ENCODE measurements around the gene GPATCH1. TPM values are rescaled to one million over a fixed set of nuclear protein-coding genes. Genes with fewer than 3 reads are reported as not detected.
"Not testable (repeated sequence)": the region's sequence is repeated elsewhere in the genome, so short reads cannot be mapped to it uniquely, and the experiment has no call there.

GPATCH1 gene, protein sequence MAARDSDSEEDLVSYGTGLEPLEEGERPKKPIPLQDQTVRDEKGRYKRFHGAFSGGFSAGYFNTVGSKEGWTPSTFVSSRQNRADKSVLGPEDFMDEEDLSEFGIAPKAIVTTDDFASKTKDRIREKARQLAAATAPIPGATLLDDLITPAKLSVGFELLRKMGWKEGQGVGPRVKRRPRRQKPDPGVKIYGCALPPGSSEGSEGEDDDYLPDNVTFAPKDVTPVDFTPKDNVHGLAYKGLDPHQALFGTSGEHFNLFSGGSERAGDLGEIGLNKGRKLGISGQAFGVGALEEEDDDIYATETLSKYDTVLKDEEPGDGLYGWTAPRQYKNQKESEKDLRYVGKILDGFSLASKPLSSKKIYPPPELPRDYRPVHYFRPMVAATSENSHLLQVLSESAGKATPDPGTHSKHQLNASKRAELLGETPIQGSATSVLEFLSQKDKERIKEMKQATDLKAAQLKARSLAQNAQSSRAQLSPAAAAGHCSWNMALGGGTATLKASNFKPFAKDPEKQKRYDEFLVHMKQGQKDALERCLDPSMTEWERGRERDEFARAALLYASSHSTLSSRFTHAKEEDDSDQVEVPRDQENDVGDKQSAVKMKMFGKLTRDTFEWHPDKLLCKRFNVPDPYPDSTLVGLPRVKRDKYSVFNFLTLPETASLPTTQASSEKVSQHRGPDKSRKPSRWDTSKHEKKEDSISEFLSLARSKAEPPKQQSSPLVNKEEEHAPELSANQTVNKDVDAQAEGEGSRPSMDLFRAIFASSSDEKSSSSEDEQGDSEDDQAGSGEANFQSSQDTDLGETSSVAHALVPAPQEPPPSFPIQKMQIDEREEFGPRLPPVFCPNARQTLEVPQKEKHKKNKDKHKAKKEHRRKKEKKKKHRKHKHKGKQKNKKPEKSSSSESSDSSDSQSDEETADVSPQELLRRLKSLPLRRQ
- 7.0 TPM for polyA plus RNA-seq

DNA sequence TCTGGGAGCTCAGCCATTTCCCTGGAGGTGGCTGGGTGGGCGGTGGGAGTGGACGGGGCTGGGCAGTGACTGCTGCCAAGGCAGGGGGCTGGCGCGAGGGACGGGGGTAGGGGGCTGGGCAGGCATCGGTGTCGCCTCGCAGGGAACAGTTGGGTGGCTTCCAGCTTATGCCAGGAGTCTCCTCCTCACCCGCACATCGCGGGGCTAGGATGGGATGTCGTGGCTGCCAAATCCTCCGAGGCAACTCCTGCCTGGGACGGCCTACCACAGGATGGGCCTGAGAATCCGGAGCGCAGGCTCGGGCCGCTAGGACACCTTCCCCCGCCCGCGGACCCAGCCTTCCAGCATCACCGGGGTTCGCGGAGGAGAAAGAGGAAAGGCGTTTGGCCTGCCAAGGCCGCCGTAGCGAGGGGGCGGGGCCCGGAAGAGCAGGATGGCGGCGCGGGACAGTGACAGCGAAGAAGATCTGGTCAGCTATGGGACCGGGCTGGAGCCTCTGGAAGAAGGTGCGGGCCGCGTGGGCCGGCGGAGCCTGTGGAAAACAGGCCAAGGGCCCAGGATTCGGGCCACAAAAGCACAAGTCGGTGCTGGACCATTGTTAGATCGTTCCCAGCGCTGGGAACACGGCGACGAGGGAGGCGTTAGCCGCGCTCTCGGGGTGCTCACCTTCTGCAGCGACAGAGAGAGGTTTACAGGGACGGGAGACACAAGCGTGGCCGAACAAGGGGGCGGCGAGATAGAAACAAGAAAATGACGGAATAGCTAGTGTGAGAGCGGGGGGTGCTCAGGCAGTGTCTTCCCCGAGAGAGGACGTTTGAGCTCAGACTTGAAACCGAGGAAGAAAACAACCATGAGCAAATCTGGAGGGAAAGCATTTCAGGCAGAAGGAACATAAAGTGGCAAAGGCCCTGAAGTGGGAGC, at the start of gene GPATCH1:
TSS of gene GPATCH1 (plus strand) at position 421 of the 921 bp plus-strand sequence. CDS start at position 434, 13 bp downstream.
- Mint-ChIP-seq H3K4me1 (peaks cover 12 to 17% (median 14%) of the 10 kb centered on the region in 3 donors), H3K9me3 (no peaks in the 10 kb centered on the region), H3K27ac (peak within 1 kb of the TSS; percentile 78 to 96 (median 95)), H3K27me3 (no peaks in the 10 kb centered on the region), H3K36me3 (no peaks in the 10 kb centered on the region), H3K4me3 (peak within 1 kb of the TSS; percentile 99 to 100 (median 99))

DNA sequence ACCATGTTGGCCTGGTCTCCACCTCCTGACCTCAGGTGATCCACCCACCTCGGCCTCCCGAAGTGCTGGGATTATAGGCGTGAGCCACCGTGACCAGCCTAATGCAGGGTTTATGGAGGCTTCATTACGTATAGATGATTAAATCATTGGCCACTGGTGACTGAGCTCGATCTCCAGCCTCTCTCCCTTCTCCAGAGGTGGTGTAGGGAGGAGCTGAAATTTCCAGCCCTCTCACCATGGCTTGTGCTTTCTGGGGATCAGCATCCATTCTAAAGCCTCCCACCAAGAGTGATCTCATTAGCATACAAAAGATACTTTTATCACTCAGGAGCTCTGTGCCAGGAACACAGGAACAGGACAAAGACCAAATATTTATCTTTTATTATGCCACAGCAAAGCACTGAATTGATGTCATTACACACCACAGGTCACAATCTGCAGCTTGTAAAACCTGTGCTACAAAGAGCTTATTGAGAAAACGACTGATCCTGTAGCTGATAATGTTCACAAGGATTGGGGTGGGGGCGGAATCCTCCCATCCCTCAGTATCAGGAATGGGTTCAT, 48.7 kb upstream of the GPATCH1 start:
- Mint-ChIP-seq H3K9me3 (peaks cover 2 to 3% (median 2%) of the 10 kb centered on the region in 3 donors), H3K27me3 (no peaks in the 10 kb centered on the region), H3K36me3 (peaks cover 7% of the 10 kb centered on the region), H3K4me1 (peaks cover under 1 to 1% (median under 1%) of the 10 kb centered on the region in 3 donors), H3K27ac (no peak overlapping the region), H3K4me3 (no peak overlapping the region)

DNA sequence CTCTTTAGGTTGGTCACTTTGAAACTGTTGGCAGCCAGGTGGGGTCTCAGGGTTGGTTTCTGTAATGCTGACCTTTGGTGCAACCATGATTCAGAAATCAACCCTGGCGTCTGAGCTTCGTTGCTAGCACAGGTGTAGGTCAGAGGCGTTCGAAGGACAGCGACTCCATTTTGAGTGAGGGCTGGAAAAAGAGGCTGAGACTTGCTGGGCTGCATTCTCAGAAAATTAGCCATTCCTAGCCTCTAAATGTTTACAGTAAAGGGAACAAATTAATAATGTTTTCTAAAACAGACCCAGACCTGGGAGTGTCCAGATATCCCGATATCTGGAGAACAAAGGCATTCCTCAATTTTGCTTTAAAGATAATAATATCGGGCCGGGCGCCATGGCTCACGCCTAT, 45.5 kb upstream of the GPATCH1 start:
- H3K36me3 Mint-ChIP-seq: peaks cover 2% of the 10 kb centered on the region
- no peak overlapping the region for H3K4me3 Mint-ChIP-seq
- no peak overlapping the region for H3K27ac Mint-ChIP-seq
- H3K9me3 Mint-ChIP-seq: peaks cover 0 to 3% (median 2%) of the 10 kb centered on the region in 3 donors
- peaks cover 2 to 4% (median 3%) of the 10 kb centered on the region in 3 donors for H3K4me1 Mint-ChIP-seq
- peaks cover 2% of the 10 kb centered on the region for H3K27me3 Mint-ChIP-seq

DNA sequence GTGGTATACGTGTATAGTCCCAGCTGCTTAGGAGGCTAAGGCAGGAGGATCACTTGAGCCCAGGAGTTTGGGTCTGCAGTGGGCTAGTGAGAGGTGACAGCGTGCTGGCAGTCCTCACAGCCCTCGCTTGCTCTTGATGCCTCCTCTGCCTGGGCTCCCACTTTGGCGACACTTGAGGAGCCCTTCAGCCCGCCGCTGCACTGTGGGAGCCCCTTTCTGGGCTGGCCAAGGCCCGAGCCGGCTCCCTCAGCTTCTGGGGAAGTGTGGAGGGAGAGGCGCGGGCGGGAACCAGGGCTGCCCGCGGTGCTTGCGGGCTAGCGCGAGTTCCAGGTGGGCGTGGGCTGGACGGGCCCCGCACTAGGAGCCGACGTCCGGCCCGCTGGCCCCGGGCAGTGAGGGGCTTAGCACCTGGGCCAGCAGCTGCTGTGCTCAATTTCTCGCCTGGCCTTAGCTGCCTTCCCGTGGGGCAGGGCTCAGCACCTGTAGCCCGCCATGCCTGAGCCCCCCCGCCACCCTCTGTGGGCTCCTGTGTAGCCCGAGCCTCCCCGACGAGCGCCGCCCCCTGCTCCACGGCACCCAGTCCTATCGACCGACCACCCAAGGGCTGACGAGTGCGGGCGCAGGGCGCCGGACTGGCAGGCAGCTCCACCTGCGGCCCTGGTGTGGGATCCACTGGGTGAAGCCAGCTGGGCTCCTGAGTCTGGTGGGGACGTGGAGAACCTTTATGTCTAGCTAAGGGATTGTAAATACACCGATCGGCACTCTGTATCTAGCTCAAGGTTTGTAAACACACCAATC, 44.4 kb upstream of the GPATCH1 start:
- H3K9me3 Mint-ChIP-seq, H3K4me1 Mint-ChIP-seq, H3K27ac Mint-ChIP-seq, H3K36me3 Mint-ChIP-seq, H3K27me3 Mint-ChIP-seq, H3K4me3 Mint-ChIP-seq: not testable (repeated sequence)

DNA sequence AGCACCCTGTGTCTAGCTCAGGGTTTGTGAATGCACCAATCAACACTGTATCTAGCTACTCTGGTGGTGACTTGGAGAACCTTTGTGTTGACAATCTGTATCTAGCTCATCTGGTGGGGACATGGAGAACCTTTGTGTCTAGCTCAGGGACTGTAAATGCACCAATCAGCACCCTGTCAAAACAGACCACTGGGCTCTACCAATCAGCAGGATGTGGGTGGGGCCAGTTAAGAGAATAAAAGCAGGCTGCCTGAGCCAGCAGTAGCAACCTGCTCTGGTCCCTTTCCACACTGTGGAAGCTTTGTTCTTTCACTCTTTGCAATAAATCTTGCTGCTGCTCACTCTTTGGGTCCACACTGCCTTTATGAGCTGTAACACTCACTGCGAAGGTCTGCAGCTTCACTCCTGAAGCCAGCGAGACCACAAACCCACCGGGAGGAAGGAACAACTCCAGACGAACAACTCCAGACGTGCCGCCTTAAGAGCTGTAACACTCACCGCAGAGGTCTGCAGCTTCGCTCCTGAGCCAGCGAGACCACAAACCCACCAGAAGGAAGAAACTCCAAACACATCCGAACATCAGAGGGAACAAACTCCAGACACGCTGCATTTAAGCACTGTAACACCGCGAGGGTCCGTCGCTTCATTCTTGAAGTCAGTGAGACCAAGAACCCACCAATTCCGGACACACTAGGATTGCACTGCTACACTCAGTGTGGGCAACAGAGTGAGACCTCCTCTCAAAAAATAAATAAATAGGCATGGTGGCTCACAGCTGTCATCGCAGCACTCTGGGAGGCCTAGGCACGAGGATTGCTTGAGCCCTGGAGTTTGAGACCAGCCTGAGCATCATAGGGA, 43.6 kb upstream of the GPATCH1 start:
- not testable (repeated sequence) for H3K36me3 Mint-ChIP-seq, H3K9me3 Mint-ChIP-seq, H3K4me1 Mint-ChIP-seq, H3K27me3 Mint-ChIP-seq, H3K27ac Mint-ChIP-seq
- H3K4me3 Mint-ChIP-seq: peak overlapping the region in 3 of 4 donors; percentile 5 to 88 (median 88)

DNA sequence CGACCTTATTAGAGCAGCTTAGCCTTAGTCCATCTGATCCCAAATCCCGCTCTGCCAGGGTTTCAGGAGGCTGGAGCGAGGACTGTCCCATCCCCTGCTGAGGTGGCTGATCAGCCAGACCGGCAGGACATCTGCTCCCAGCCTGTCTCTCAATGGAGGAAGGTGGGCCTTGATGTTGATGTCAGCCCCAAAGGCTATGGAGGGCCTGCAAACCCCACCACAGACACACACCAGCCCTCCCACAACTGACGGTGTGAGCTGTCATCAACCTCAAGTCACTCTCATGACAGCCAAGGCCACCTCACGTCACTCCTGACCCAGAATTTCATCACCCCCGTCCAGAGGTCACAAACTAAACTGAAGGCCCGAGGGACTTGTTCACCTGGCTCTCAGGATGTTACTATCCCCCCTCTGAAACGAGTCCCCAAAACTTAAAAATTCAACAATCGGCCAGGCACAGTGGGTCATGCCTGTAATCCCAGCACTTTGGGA, 41.8 kb upstream of the GPATCH1 start:
- H3K4me1 Mint-ChIP-seq: peaks cover 2 to 4% (median 3%) of the 10 kb centered on the region in 3 donors
- H3K27ac Mint-ChIP-seq: no peak overlapping the region
- H3K27me3 Mint-ChIP-seq: peaks cover 2% of the 10 kb centered on the region
- H3K9me3 Mint-ChIP-seq: no peaks in the 10 kb centered on the region
- H3K36me3 Mint-ChIP-seq: peaks cover 2% of the 10 kb centered on the region
- H3K4me3 Mint-ChIP-seq: peak overlapping the region in 1 of 4 donors; percentile 54

DNA sequence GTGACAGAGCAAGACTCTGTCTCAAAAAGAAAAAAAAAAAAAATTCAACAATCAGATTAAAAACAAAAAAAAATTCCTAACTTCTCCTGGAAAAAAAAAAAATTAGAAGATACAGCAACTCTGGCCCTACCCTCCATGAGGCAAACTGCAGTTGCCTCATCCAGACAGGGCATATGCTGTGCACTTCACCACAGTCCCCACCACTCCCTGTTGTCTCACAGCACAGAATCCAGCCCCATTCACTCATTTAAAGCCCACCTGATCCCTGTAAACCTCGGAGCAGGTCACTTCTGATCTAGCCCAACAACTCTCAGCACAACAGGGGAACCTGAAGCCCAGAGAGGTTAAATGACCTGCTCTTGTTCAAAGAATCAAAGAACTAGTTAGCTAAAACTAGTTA, 41.2 kb upstream of the GPATCH1 start:
- Mint-ChIP-seq H3K9me3 (no peaks in the 10 kb centered on the region), H3K4me3 (no peak overlapping the region), H3K4me1 (peaks cover 2 to 4% (median 3%) of the 10 kb centered on the region in 3 donors), H3K36me3 (peaks cover 2% of the 10 kb centered on the region), H3K27ac (no peak overlapping the region), H3K27me3 (peaks cover 2% of the 10 kb centered on the region)

DNA sequence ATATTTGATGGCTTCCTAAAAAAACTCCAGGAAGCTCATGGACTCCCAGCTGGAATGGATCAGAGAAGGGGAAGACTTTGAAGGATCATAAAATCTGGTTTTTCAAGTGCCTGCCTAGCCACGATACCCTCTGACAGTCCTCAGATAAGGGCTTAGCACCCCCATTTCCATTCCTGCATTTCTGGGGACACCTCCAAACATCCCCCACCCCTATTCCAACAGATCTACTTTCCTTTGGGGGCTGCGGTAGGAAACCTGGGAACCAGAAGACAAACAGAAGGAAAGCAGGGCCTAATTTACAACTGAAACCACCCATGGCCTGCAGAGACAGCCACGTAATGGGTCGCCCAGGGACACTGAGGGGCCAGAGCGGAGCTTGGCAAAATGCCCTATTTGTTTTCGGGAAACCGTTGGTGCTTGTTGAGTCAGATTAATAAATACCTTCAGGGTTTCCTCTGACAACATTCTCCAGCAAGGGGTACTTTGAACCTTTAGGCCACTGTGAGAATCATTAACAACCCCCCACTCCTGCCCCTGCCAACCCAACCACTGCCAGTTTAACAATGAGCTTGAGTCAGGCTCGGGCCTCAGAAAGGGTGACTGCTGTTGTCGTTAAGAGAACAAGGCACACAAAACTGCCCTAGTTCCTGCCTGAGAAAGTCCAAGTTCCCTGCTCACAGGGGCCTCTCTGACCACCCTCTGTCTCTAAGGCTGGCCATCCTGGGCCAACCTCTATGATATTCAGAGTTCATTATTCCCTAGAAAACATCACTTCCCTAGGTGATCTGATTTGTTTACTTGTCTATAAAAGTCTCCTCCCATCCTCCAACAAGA, 39.8 kb upstream of the GPATCH1 start:
- Mint-ChIP-seq H3K36me3 (peaks cover 2% of the 10 kb centered on the region), H3K27me3 (peaks cover 2% of the 10 kb centered on the region), H3K4me3 (no peak overlapping the region), H3K27ac (no peak overlapping the region), H3K9me3 (no peaks in the 10 kb centered on the region), H3K4me1 (peaks cover 2 to 4% (median 3%) of the 10 kb centered on the region in 3 donors)

DNA sequence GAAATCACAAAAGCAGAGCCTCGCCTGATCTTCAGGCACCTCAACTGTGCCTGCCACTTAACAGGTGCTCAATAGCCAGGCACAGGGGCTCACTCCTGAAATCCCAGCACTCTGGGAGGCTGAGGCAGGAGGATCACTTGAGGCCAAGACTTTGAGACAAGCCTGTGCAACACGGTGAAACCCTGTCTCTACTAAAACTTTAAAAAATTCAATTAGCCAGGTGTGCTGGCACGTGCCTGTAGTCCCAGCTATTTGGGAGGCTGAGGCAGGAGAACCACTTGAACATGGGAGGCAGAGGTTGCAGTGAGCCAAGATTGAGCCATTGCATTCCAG, 39.2 kb upstream of the GPATCH1 start:
- not testable (repeated sequence) for H3K27me3 Mint-ChIP-seq, H3K27ac Mint-ChIP-seq, H3K4me1 Mint-ChIP-seq, H3K4me3 Mint-ChIP-seq, H3K36me3 Mint-ChIP-seq, H3K9me3 Mint-ChIP-seq

DNA sequence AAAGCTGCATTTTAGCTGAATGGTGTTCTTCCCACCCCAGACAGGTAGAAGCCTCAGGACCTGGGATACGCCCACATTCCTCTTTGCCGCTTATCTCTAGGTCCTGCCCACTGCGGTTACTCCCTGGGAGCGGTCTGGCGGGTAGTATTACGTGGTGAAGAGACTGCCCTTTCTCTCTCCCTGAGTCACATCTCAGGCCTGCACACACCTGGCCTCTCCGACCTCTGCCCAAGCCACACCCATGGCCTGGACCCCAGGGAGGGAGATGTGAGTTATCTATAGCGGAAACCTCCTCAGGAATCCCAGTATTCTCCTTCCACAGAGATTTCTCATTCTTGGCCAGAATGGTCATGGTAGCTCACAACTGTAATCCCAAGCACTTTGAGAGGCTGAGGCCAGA, 33.6 kb upstream of the GPATCH1 start:
- Mint-ChIP-seq H3K36me3 (peaks cover 2% of the 10 kb centered on the region), H3K4me1 (peaks cover 0 to 2% (median 0%) of the 10 kb centered on the region in 3 donors), H3K4me3 (no peak overlapping the region), H3K27ac (no peak overlapping the region), H3K9me3 (no peaks in the 10 kb centered on the region), H3K27me3 (no peaks in the 10 kb centered on the region)

DNA sequence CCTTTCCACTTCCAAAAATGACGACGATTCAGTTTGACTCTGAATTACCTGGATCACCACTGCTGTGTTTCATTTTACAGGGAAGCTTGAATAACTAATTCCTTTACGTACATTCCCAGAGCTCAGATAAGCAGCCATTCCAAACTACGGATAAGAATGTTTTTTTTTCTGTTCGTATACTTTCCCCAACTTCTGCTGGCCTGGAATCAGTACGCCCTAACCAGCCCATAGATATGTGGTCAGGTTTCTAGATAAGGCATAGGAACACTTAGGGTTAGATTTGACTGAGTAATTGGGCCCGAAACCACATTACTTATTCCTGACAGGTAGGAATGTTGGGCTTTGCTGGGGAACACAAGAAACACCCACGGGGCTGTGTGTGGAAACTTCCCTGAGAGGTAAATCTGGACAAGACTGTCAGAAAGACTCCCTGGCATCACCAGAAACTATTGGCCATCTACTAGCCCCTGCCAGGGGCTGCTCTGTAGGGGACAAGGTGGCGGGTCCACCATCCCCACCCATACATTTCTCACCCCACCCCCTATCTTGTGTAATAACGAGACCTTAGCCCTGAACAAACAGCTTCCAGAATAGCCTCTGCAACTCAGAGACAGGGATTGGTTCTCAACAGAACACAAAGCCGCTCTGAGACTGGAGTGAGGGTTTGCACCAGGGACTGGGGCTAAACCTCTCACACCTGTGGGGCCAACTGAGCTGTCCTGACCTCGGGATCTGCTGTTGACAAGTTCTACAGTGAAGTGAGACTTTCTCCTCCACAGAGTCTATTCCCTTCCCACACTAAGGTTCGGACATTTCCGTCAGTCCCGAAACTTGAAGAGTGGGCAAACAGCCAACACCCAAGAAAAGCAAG, 31.9 kb upstream of the GPATCH1 start:
- Mint-ChIP-seq H3K4me1 (peaks cover 0 to 2% (median 0%) of the 10 kb centered on the region in 3 donors), H3K36me3 (no peaks in the 10 kb centered on the region), H3K27ac (no peak overlapping the region), H3K27me3 (no peaks in the 10 kb centered on the region), H3K9me3 (no peaks in the 10 kb centered on the region), H3K4me3 (no peak overlapping the region)

All from IgD-negative memory B cell (primary cell).